Ramos (cell line): Measurements from ENCODE around the gene SUMO1.
"Not testable (repeated sequence)": the region's sequence is repeated elsewhere in the genome, so short reads cannot be mapped to it uniquely, and the experiment has no call there.

Experiments used
- in situ Hi-C: fragments of 300-500 bp; cut with MboI; formaldehyde crosslinking; loops from one replicate; pipeline ENCODE4 v1.14.3; 2022; ENCODE audit warnings: low sequenced_read_pairs; ENCODE audit not compliant: unreplicated experiment

SUMO1 gene

GRCh38 chr2:202238234-202239197 lies at the start of gene SUMO1:
Gene SUMO1, minus strand, starts transcription at chr2:202238597. Its CDS starts 146 bp downstream, at chr2:202238451.
- in situ Hi-C loops: no loop called here

GRCh38 chr2:202286595-202286994 lies 48.2 kb upstream of the SUMO1 start:
- in situ Hi-C loops: no loop called here

DNA sequence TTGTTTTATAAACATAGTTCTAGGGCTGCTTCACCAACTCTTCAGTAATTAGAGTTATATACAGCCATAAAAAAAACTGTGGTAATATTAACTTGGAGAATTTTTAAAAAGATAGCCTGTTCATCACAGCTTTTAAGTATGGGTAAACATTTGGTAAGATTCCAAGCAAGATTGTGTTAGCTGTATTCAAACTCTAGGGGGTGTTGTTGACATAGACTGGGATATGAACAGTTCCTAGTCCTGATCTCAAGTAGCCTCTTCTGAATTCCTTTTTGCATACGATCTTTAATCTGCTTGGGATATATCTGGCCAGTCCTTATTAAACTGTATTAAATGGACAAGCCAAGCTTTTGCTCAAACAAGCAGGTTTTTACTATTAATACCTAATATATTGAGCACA lies 40.5 kb upstream of the SUMO1 start:
- in situ Hi-C loops: no loop called here

- in situ Hi-C loops: no loop called here
These were observed 39.8 kb upstream of the SUMO1 start for GRCh38 chr2:202278036-202278760.

- in situ Hi-C loops: not testable (repeated sequence)
These were observed 37.8 kb upstream of the SUMO1 start for GRCh38 chr2:202276078-202276720.

DNA sequence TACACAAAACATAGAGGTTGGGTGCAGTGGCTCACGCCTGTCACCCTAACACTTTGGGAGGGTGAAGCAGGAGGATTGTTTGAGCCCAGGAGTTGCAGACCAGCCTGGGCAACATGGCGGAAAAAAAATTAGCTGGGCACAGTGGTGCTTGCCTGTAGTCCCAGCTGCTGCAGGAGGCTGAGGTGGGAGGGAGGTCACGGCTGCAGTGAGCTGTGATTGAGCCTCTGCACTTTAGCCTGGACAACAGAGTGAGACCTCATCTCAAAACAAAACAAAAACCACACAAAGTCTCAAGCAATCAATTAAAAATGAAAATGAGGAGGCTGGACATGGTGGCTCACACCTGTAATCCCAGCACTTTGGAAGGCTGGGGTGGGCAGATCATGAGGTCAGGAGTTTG lies 32.1 kb upstream of the SUMO1 start:
- in situ Hi-C loops: no loop called here

DNA sequence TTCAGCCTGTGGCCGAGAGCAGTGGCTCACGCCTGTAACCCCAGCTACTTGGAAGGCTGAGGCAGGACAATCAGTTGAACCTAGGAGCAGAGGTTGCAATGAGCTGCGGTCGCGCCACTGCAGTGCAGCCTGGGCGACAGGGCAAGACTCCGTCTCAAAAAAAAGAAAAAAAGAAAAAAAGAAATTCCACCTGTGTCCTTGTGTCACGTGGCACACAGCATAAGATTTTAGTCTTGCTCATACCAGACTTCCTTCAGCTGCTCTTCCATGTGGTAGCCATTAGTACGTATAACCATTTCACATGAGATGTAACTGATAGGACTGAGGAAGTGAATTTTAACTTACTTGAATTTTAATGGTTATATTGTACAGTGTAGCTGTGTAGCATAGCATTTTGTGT lies 31.2 kb upstream of the SUMO1 start:
- in situ Hi-C loops: no loop called here

DNA sequence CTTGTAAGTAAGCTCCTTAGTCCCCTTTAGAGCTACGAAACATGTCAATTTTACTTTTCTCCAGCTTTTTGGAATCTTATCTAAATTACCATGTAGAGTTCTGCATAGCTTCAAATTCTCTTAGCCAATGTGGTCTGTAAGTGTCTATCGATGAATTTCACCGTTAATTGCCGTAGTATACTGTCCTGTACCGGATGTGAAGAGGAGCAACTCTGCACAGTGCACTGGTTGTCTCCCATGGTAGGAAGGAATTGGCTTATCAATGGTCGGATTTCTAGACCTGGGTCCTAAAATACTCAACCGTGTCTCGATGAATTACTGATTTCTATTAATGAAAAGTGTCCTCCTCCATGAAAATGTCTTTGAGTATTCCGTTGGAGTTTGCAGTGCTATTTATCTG lies 29.1 kb upstream of the SUMO1 start:
- in situ Hi-C loops: no loop called here

- in situ Hi-C loops: no loop called here
These were observed 27.3 kb upstream of the SUMO1 start, which contains the start of gene NOP58 for GRCh38 chr2:202265467-202266277. Gene NOP58, plus strand, starts transcription at chr2:202265763. Its CDS starts 179 bp downstream, at chr2:202265942.

- in situ Hi-C loops: no loop called here
These were observed 23.1 kb upstream of the SUMO1 start for GRCh38 chr2:202261531-202261930.

- in situ Hi-C loops: no loop called here
These were observed 13.1 kb upstream of the SUMO1 start for GRCh38 chr2:202251494-202251893.

DNA sequence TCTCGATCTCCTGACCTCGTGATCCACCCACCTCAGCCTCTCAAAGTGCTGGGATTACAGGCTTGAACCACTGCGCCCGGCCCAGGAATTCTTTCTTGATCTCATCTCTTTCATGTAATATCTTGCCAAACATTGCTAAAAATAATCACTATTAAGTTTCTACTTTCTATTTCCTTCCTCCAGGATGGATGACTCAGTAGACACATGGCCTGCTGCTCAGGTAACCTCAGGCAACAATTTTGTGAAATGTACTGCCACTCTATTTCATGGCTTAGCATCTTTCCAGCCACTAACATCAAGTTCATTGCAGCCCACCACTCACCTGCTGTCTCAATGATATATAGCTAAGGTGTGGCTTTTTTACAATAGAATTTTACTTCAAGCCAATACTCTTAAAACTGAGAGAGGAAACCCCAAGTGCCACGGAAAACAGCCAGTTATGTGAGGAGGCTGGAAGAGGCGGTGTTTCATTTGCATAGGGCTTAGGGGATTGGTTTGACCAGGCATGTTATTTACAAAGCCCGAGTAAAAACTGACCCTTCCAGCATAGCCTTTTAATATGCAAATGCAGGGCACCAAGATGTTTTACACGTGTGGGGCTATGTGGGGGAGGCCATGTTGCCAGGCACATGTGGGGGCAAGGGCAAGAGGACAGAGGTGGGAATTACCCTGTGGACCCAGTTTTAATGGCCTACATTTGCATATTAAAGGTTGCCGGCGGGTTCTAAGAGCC lies 11.3 kb upstream of the SUMO1 start:
- in situ Hi-C loops: no loop called here

DNA sequence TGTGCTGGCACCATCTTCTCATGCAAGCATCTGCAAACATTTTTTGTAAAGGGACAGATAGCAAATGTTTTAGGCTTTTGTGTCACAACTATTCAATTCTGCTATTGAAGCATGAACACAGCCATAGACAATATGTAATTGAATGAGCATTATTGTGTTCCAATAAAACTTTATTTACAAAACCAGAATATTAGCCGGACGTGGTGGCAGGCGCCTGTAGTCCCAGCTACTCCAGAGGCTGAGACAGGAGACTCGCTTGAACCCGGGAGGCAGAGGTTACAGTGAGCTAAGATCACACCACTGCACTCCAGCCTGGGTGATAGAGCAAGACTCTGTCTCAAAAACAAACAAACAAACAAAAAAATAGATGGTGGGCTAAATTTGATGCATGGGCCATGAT lies 9.3 kb upstream of the SUMO1 start:
- in situ Hi-C loops: not testable (repeated sequence)

DNA sequence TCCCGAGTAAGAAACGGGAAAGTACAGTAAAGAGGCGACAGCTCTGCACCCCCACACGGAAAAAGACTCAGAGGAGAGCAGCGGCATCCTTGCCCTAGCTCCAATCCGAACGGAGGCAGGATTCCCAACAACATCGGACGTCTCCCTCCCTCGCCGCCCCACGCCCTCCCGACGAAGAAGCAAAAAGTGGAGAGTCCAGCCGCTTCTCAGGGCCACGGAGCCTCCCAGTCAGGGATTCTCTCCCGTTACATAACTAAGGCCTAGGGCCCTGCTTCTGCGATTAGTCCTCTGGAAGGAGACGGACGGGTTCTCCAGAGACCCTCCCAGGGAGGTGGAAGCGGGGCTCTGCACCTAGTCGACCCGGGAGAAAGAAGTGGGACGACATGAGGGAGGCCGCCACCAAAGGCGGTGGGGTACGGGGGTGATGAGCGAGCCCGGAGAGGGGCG lies 587 bp downstream of the SUMO1 start:
- in situ Hi-C loops: no loop called here

DNA sequence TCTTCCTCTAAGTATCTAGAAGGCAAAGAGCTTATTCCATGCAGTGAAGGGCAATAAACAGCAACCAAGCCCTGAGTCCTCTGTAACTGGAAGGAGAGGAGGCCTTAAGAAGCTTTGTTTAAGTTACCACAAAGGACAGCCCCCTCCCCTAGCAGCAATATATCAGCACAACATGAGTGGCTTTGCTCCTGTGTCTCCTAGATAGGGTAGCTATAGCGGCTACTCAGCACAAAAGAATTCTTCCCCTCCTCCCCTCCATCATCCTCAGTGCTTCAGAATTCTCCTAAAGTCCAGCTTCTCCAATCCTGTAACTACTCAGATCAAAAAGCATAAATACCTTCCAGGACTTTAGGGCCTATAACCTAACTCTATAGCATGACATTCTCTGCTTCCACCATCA lies 16.5 kb downstream of the SUMO1 start:
- in situ Hi-C loops: no loop called here

GRCh38 chr2:202215179-202215578 lies 23.2 kb downstream of the SUMO1 start:
- in situ Hi-C loops: no loop called here

- in situ Hi-C loops: no loop called here
These were observed 29.9 kb downstream of the SUMO1 start for GRCh38 chr2:202208526-202208925.

- in situ Hi-C loops: no loop called here
These were observed 33.5 kb downstream of the SUMO1 start for GRCh38 chr2:202204855-202205254.

DNA sequence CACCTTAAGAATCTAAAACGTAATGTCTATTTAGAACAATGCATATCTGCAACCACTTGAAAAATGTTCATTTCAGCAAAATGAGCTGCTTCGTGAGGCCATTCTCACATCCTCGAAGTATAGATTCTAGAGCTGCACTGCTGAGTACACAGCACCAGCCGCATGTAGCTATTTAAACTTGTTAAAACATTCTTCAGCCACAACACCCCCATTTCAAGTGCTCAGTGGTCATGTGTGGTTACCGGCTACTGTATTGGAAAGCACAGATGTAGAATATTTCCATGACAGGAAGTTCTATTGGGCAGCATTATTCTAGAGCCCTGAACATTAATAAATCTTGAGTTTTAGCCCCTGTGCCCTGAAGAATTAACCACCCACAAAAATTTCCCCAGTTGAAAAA lies 35.0 kb downstream of the SUMO1 start:
- in situ Hi-C loops: no loop called here
